Gastrocnemius medialis (tissue), 4 donors: ENCODE measurements around the gene TMEM72.

Experiments
- POLR2A ChIP-seq, 2 donors: fragments of 450-650 bp; IDR thresholded peaks; one replicate each; pipeline ENCODE4 v1.6.1; 2017; ENCODE audit warnings: antibody characterized with exemption in 2 of 2, mild to moderate bottlenecking in 2 of 2, moderate library complexity in 2 of 2
- TF ChIP-seq, protein P1 (sequence below), 5 experiments: fragments of 450-650 bp in 3 of 5; fragments of 200-600 bp in 2 of 5; sonication (generic) in 2 of 5; IDR thresholded peaks in 4 of 5; conservative IDR thresholded peaks in 1 of 5; 1 replicate in 4 of 5; 2 replicates in 1 of 5; pipeline ENCODE4 v1.5.1; 2016 to 2019; ENCODE audit warnings: antibody characterized with exemption in 5 of 5, mild to moderate bottlenecking in 3 of 5, moderate library complexity in 3 of 5

DNA sequence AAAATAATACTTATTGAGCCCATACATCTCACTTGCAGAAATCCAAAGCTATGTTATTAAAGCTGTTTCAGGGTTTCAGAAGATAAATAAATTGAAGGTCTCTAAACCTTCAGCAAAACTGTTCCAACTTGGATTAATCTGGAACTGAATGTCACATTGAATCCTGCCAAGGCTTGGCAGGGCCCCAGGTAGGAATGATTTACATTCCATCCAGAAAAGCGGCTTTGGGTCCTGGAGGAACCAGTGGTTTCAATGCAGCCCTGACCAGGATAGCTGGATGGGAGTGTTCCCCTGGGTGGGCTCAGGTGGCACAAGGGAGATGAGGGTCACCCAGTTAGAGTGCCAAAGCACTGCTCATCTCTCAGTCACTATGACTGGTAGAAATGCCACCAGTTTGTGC, 37.0 kb upstream of the TMEM72 start:
- TF ChIP-seq, protein P1, sequence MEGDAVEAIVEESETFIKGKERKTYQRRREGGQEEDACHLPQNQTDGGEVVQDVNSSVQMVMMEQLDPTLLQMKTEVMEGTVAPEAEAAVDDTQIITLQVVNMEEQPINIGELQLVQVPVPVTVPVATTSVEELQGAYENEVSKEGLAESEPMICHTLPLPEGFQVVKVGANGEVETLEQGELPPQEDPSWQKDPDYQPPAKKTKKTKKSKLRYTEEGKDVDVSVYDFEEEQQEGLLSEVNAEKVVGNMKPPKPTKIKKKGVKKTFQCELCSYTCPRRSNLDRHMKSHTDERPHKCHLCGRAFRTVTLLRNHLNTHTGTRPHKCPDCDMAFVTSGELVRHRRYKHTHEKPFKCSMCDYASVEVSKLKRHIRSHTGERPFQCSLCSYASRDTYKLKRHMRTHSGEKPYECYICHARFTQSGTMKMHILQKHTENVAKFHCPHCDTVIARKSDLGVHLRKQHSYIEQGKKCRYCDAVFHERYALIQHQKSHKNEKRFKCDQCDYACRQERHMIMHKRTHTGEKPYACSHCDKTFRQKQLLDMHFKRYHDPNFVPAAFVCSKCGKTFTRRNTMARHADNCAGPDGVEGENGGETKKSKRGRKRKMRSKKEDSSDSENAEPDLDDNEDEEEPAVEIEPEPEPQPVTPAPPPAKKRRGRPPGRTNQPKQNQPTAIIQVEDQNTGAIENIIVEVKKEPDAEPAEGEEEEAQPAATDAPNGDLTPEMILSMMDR (IDR thresholded peaks at IDR 0.05 in 4 of 5, conservative IDR thresholded peaks at IDR 0.05 in 1 of 5) = no peak
- TF ChIP-seq POLR2A (IDR thresholded peaks at IDR 0.05) = no peak
